ENCODE results near the gene PIP4K2A. TPM values are rescaled to one million over a fixed set of nuclear protein-coding genes. Genes with fewer than 3 reads are reported as not detected.

PIP4K2A gene
- total RNA-seq, 4 donors from 2014 or later = 29.3 to 52.4 (median 34.5) TPM

- TF ChIP-seq CTCF (IDR thresholded peaks at IDR 0.05) (no peak), EP300 (IDR thresholded peaks at IDR 0.05) (no peak), POLR2A (IDR thresholded peaks at IDR 0.05) (no peak)
- H3K4me1 ChIP-seq = peaks cover 0 to 14% (median 7%) of the 10 kb centered on the region in 4 donors
- 81 to 82% methylated on average over 5 of the region's 5 CpGs for WGBS, 2 donors
Measured at GRCh38 chr10:22552888-22553378, 161.4 kb downstream of the PIP4K2A start.

GRCh38 chr10:22551681-22552365, 162.6 kb downstream of the PIP4K2A start:
- H3K4me1 ChIP-seq = peaks cover 0 to 14% (median 7%) of the 10 kb centered on the region in 4 donors
- TF ChIP-seq EP300 (IDR thresholded peaks at IDR 0.05) (no peak), CTCF (IDR thresholded peaks at IDR 0.05) (no peak), POLR2A (IDR thresholded peaks at IDR 0.05) (no peak)
- no peak overlapping the region for H3K4me3 ChIP-seq
- no peaks in the 10 kb centered on the region for H3K27me3 ChIP-seq
- WGBS, 2 donors = 88 to 95% methylated on average over 7 of the region's 7 CpGs
- DNase-seq (ENCODE audit: low spot score in 2 of 2) = no peak
- peaks cover 0 to 19% (median 5%) of the 10 kb centered on the region in 3 donors for H3K36me3 ChIP-seq
- no peak overlapping the region for H3K27ac ChIP-seq
- no peaks in the 10 kb centered on the region for H3K9me3 ChIP-seq

More at GRCh38 chr10:22552888-22553378, 161.4 kb downstream of the PIP4K2A start:
- Histone ChIP-seq H3K27ac (no peak overlapping the region), H3K27me3 (no peaks in the 10 kb centered on the region), H3K4me3 (no peak overlapping the region), H3K36me3 (peaks cover 0 to 8% (median 0%) of the 10 kb centered on the region in 3 donors), H3K9me3 (no peaks in the 10 kb centered on the region)
- no peak for DNase-seq (ENCODE audit: low spot score in 2 of 2)

- no peak for TF ChIP-seq EP300 (IDR thresholded peaks at IDR 0.05)
- TF ChIP-seq CTCF (IDR thresholded peaks at IDR 0.05) = peak; percentile 30 to 61 (median 42)
- Histone ChIP-seq H3K27ac (no peak overlapping the region), H3K36me3 (peaks cover 0 to 30% (median 5%) of the 10 kb centered on the region in 3 donors), H3K27me3 (no peaks in the 10 kb centered on the region), H3K9me3 (no peaks in the 10 kb centered on the region), H3K4me3 (no peak overlapping the region), H3K4me1 (peaks cover 0 to 14% (median 7%) of the 10 kb centered on the region in 4 donors)
- peak in 1 of 2 donors; percentile 20 for DNase-seq (ENCODE audit: low spot score in 2 of 2)
- 50 to 59% methylated on average over 6 of the region's 6 CpGs for WGBS, 2 donors
Measured at GRCh38 chr10:22550732-22551131, 163.6 kb downstream of the PIP4K2A start.

GRCh38 chr10:22548344-22548743, 166.0 kb downstream of the PIP4K2A start:
- Histone ChIP-seq H3K4me1 (no peaks in the 10 kb centered on the region), H3K36me3 (peaks cover 0 to 52% (median 5%) of the 10 kb centered on the region in 3 donors), H3K9me3 (no peaks in the 10 kb centered on the region), H3K27me3 (no peaks in the 10 kb centered on the region), H3K27ac (no peak overlapping the region), H3K4me3 (no peak overlapping the region)
- TF ChIP-seq CTCF (IDR thresholded peaks at IDR 0.05) (no peak), EP300 (IDR thresholded peaks at IDR 0.05) (no peak), POLR2A (IDR thresholded peaks at IDR 0.05) (no peak)
- WGBS, 2 donors = 78 to 86% methylated on average over 1 of the region's 1 CpG
- no peak for DNase-seq (ENCODE audit: low spot score in 2 of 2)

GRCh38 chr10:22545643-22546042, 168.7 kb downstream of the PIP4K2A start:
- no peak for TF ChIP-seq POLR2A (IDR thresholded peaks at IDR 0.05)
- no peak for TF ChIP-seq CTCF (IDR thresholded peaks at IDR 0.05)
- TF ChIP-seq EP300 (IDR thresholded peaks at IDR 0.05) = no peak
- H3K36me3 ChIP-seq = peaks cover 0 to 79% (median 5%) of the 10 kb centered on the region in 3 donors
- 95 to 100% methylated on average over 1 of the region's 1 CpG for WGBS, 2 donors
- no peak for DNase-seq (ENCODE audit: low spot score in 2 of 2)
- no peaks in the 10 kb centered on the region for H3K27me3 ChIP-seq
- no peaks in the 10 kb centered on the region for H3K9me3 ChIP-seq
- H3K4me3 ChIP-seq = no peak overlapping the region
- no peaks in the 10 kb centered on the region for H3K4me1 ChIP-seq
- no peak overlapping the region for H3K27ac ChIP-seq
